Endothelial cell of umbilical vein (primary cell): ENCODE measurements around the gene CNTN5. TPM values are rescaled to one million over a fixed set of nuclear protein-coding genes. Genes with fewer than 3 reads are reported as not detected.

Experiments
- BruUV-seq: library from RNA; stranded (reverse); fragments of 400-500 nt; replicated peaks from 2 replicates; lab custom pipeline; 2021; lab: Mats Ljungman, UMichigan
- CTCF ChIA-PET: fragments of 300-600, 350-600 bp; sonication (Branson Sonifier 250); formaldehyde crosslinking; loops from one replicate; lab custom pipeline; 2021; ENCODE audit warnings: antibody characterized with exemption, inconsistent platforms; lab: Charles Lee
- POLR2A ChIA-PET: fragments of 300-600, 350-600 bp; sonication (Branson Sonifier 250); formaldehyde crosslinking; loops from one replicate; lab custom pipeline; 2021; ENCODE audit warnings: antibody characterized with exemption, inconsistent platforms; lab: Charles Lee
- DNase-seq: peaks from one replicate; pipeline ENCODE4 v3.0.0-alpha.2; 2011; ENCODE audit warnings: low read depth, low spot score
- FAIRE-seq: peaks from 2 replicates; lab custom pipeline; 2011; peaks lifted over from hg19 to GRCh38; lab: Jason Lieb, UNC
- H2AFZ ChIP-seq: 2 replicates; pipeline ENCODE4 v1.6.0; 2012; ENCODE audit warnings: low read depth, low read length, control low read depth, inconsistent platforms
- H3K27ac ChIP-seq: 2 replicates; pipeline ENCODE4 v1.5.1; 2011; ENCODE audit warnings: low read depth, mild to moderate bottlenecking, control low read depth, low read length, moderate library complexity; ENCODE audit not compliant: insufficient read depth
- H3K27me3 ChIP-seq, 2 experiments: 2 replicates each; pipeline versions ENCODE4 v1.6.0 to v1.6.1; 2011; ENCODE audit warnings: low read length in 2 of 2, mixed read lengths in 1 of 2; ENCODE audit not compliant: control insufficient read depth in 2 of 2, insufficient read depth in 2 of 2
- H3K36me3 ChIP-seq, 2 experiments: 2 replicates in 1 of 2; 3 replicates in 1 of 2; pipeline ENCODE4 v1.5.1; 2011; ENCODE audit warnings: low read length in 2 of 2, mild to moderate bottlenecking in 1 of 2, moderate library complexity in 1 of 2; ENCODE audit not compliant: control insufficient read depth in 2 of 2, insufficient read depth in 2 of 2; ENCODE audit errors: extremely low read depth in 1 of 2
- H3K4me1 ChIP-seq: 3 replicates; pipeline ENCODE4 v1.5.1; 2011; ENCODE audit warnings: mild to moderate bottlenecking, low read length; ENCODE audit not compliant: control insufficient read depth, insufficient read depth; ENCODE audit errors: extremely low read depth
- H3K4me2 ChIP-seq: 2 replicates; pipeline ENCODE4 v1.6.1; 2011; ENCODE audit warnings: low read length, control low read depth, mixed read lengths; ENCODE audit not compliant: insufficient read depth
- H3K4me3 ChIP-seq, 3 experiments: fragments of 200-600 bp in 1 of 3; sonication (generic), shearing (Covaris generic) in 1 of 3; replicated peaks in 1 of 3; 2 replicates each; pipeline ENCODE4 v1.5.1; 2011 to 2016; ENCODE audit warnings: control low read depth in 3 of 3, low read length in 3 of 3, mild to moderate bottlenecking in 2 of 3, inconsistent platforms in 1 of 3, low read depth in 1 of 3, moderate library complexity in 1 of 3; ENCODE audit not compliant: insufficient read depth in 1 of 3
- H3K79me2 ChIP-seq: 2 replicates; pipeline ENCODE4 v1.6.0; 2012; ENCODE audit warnings: low read length, inconsistent platforms; ENCODE audit not compliant: control insufficient read depth, insufficient read depth
- H3K9ac ChIP-seq: replicated peaks from 2 replicates; pipeline ENCODE3; 2011; ENCODE audit warnings: low read length, control low read depth; ENCODE audit not compliant: insufficient read depth; ENCODE audit errors: extremely low read depth
- H3K9me1 ChIP-seq: replicated peaks from 3 replicates; pipeline ENCODE4 v1.6.0; 2011; ENCODE audit warnings: mild to moderate bottlenecking, low read length; ENCODE audit not compliant: control insufficient read depth, insufficient read depth; ENCODE audit errors: extremely low read depth
- H3K9me3 ChIP-seq: replicated peaks from 2 replicates; pipeline ENCODE4 v1.5.1; 2012; ENCODE audit warnings: low read length, inconsistent platforms; ENCODE audit not compliant: control insufficient read depth, insufficient read depth
- H4K20me1 ChIP-seq: replicated peaks from 2 replicates; pipeline ENCODE3; 2011; ENCODE audit warnings: mild to moderate bottlenecking, low read length; ENCODE audit not compliant: control insufficient read depth, insufficient read depth; ENCODE audit errors: extremely low read depth
- EZH2 ChIP-seq: IDR thresholded peaks from 2 replicates; pipeline ENCODE4 v1.6.1; 2012; ENCODE audit warnings: borderline replicate concordance, low read depth, mild to moderate bottlenecking, moderate library complexity, low read length, inconsistent platforms; ENCODE audit not compliant: severe bottlenecking
- FOS ChIP-seq: IDR thresholded peaks from 2 replicates; pipeline ENCODE4 v1.6.1; 2011; ENCODE audit warnings: mild to moderate bottlenecking, low read length, moderate library complexity, borderline replicate concordance; ENCODE audit not compliant: insufficient read depth
- GATA2 ChIP-seq: IDR thresholded peaks from 2 replicates; pipeline ENCODE4 v1.7.0; 2011; ENCODE audit warnings: low read depth, mild to moderate bottlenecking, moderate library complexity, mixed read lengths, low read length; ENCODE audit not compliant: insufficient read length, insufficient read depth
- JUN ChIP-seq: IDR thresholded peaks from 2 replicates; pipeline ENCODE4 v1.6.1; 2011; ENCODE audit warnings: borderline replicate concordance, low read depth; ENCODE audit not compliant: insufficient read length, insufficient read depth
- MYC ChIP-seq: IDR thresholded peaks from one replicate; pipeline ENCODE4 v1.6.1; 2011; ENCODE audit warnings: mild to moderate bottlenecking, low read depth, low read length
- POLR2A ChIP-seq: IDR thresholded peaks from 2 replicates; pipeline ENCODE4 v1.6.1; 2012; ENCODE audit warnings: low read depth, mild to moderate bottlenecking, control low read depth, low read length
- POLR2AphosphoS5 ChIP-seq: IDR thresholded peaks from 2 replicates; pipeline ENCODE4 v1.6.1; 2012; ENCODE audit warnings: low read depth, mild to moderate bottlenecking, control low read depth, low read length, moderate library complexity; ENCODE audit not compliant: insufficient read depth
- dilution Hi-C: fragments of 300-500 bp; cut with MboI; formaldehyde crosslinking; loops from one replicate; pipeline ENCODE4 v1.15.0; 2019; ENCODE audit warnings: low sequenced_read_pairs; ENCODE audit not compliant: extremely low pct_ligation_motif_present
- intact Hi-C: fragments of 100-400 bp; cut with micrococcal nuclease; formaldehyde crosslinking; loops from one replicate; pipeline ENCODE4 v1.10.0; 2022
- polyA plus RNA-seq, 4 experiments: library from polyadenylated mRNA; depleted of rRNA in 3 of 4; stranded (reverse) in 3 of 4; unstranded in 1 of 4; fragments of >200 nt; gene quantifications; 2 replicates each; pipeline versions ENCODE4 v1.2.1 to v1.2.3, GENCODE V29; 2011 to 2012; ENCODE audit warnings: missing spikeins in 1 of 4
- total RNA-seq: library from RNA; stranded (reverse); gene quantifications from 2 replicates; pipeline ENCODE4 v1.2.3, GENCODE V29; 2021
- TF ChIP-seq, protein P1 (sequence below), 2 donors: IDR thresholded peaks; 1 replicate in 1 of 2; 2 replicates in 1 of 2; pipeline ENCODE4 v1.5.1; 2011; ENCODE audit warnings: low read length in 2 of 2, mild to moderate bottlenecking in 2 of 2, moderate library complexity in 2 of 2, control low read depth in 1 of 2, inconsistent platforms in 1 of 2, low read depth in 1 of 2; ENCODE audit not compliant: insufficient read depth in 1 of 2; ENCODE audit errors: extremely low read depth in 1 of 2
- TF ChIP-seq, protein P2 (sequence below): IDR thresholded peaks from 2 replicates; pipeline ENCODE4 v1.6.1; 2011; ENCODE audit not compliant: insufficient read depth, insufficient read length

CNTN5 gene
- total and polyA plus RNA-seq, 2 donors (not counting 3 experiments of a cell fraction or from before 2014, with no cell fraction given) = not detected

DNA sequence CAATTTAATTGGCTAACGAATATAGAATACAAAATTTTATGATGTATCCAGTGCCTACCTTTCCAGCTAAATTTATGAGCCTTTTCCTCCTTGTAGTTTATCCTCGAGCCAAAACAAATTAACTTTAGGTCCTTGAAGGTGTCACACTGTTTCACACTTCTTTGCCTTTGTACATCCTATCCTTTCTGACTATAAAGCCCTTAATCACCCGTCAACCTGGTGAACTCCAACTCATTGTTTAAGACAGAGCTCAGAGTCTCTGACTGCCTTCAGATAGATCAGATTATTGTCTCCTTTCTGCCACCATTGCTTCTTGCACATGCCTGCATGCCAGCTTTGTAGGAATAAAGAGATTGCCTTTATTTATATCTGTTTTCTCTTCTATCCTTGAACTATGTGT lies 58.8 kb downstream of the CNTN5 start:
- dilution Hi-C loops = no loop called here
- POLR2A ChIA-PET = no interaction called here

DNA sequence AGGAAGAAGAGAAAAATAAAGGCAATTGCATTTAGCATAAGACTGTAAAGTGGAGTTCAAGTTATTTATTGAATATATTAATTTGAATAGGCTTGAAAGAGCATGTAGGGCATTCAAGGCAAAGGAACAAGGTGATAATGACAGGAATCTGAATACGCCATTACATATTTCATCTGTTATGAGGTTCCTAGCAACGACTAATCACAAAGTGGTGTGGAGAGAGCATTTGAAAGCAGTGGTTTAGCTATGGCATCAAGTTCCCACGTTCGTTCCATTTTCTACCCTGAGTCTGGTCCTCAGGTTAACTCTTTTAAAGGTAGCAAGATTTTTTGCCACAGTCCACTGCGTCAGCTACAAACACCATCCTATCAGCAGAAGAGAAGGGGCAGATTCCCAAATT lies 59.4 kb downstream of the CNTN5 start:
- H3K9ac ChIP-seq = no peak overlapping the region
- intact Hi-C loops = no loop called here
- no peaks in the 10 kb centered on the region for H3K9me1 ChIP-seq
- H3K79me2 ChIP-seq = no peaks in the 10 kb centered on the region
- dilution Hi-C loops = no loop called here
- no peaks in the 10 kb centered on the region for H3K27me3 ChIP-seq
- POLR2A ChIA-PET = no interaction called here
- no peak overlapping the region for H2AFZ ChIP-seq
- H3K36me3 ChIP-seq = no peaks in the 10 kb centered on the region
- DNase-seq (no peak), FAIRE-seq (no peak)
- H3K4me3 ChIP-seq = no peak overlapping the region
- H3K9me3 ChIP-seq = no peaks in the 10 kb centered on the region
- CTCF ChIA-PET = no interaction called here
- BruUV-seq = no TSS peak
- no peak overlapping the region for H3K27ac ChIP-seq
- TF ChIP-seq JUN (no peak), POLR2A (no peak), POLR2AphosphoS5 (no peak), MYC (no peak), FOS (no peak), EZH2 (no peak), GATA2 (no peak)
- TF ChIP-seq, protein P1, sequence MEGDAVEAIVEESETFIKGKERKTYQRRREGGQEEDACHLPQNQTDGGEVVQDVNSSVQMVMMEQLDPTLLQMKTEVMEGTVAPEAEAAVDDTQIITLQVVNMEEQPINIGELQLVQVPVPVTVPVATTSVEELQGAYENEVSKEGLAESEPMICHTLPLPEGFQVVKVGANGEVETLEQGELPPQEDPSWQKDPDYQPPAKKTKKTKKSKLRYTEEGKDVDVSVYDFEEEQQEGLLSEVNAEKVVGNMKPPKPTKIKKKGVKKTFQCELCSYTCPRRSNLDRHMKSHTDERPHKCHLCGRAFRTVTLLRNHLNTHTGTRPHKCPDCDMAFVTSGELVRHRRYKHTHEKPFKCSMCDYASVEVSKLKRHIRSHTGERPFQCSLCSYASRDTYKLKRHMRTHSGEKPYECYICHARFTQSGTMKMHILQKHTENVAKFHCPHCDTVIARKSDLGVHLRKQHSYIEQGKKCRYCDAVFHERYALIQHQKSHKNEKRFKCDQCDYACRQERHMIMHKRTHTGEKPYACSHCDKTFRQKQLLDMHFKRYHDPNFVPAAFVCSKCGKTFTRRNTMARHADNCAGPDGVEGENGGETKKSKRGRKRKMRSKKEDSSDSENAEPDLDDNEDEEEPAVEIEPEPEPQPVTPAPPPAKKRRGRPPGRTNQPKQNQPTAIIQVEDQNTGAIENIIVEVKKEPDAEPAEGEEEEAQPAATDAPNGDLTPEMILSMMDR (IDR thresholded peaks at IDR 0.05; ENCODE audit: extremely low read depth in 1 of 2, insufficient read depth in 1 of 2, low read depth in 1 of 2, low read length in 2 of 2) = no peak
- TF ChIP-seq, protein P2, sequence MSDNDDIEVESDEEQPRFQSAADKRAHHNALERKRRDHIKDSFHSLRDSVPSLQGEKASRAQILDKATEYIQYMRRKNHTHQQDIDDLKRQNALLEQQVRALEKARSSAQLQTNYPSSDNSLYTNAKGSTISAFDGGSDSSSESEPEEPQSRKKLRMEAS = no peak
- H3K4me1 ChIP-seq = no peaks in the 10 kb centered on the region
- no peak overlapping the region for H3K4me2 ChIP-seq
- no peaks in the 10 kb centered on the region for H4K20me1 ChIP-seq

More for the DNA sequence above, 58.8 kb downstream of the CNTN5 start:
- Histone ChIP-seq H3K4me2 (no peak overlapping the region), H3K27me3 (no peaks in the 10 kb centered on the region), H3K9ac (no peak overlapping the region), H4K20me1 (no peaks in the 10 kb centered on the region), H2AFZ (no peak overlapping the region), H3K9me3 (no peaks in the 10 kb centered on the region), H3K36me3 (no peaks in the 10 kb centered on the region), H3K4me1 (no peaks in the 10 kb centered on the region), H3K79me2 (no peaks in the 10 kb centered on the region), H3K4me3 (no peak overlapping the region), H3K9me1 (no peaks in the 10 kb centered on the region), H3K27ac (no peak overlapping the region)
- intact Hi-C loops = no loop called here
- DNase-seq (no peak), FAIRE-seq (no peak)
- TF ChIP-seq FOS = no peak
- no peak for TF ChIP-seq MYC
- TF ChIP-seq POLR2A = no peak
- TF ChIP-seq POLR2AphosphoS5 = no peak
- CTCF ChIA-PET = no interaction called here
- BruUV-seq = no TSS peak
